ENCODE measurements around the gene DIAPH2.

Gene DIAPH2

DNA sequence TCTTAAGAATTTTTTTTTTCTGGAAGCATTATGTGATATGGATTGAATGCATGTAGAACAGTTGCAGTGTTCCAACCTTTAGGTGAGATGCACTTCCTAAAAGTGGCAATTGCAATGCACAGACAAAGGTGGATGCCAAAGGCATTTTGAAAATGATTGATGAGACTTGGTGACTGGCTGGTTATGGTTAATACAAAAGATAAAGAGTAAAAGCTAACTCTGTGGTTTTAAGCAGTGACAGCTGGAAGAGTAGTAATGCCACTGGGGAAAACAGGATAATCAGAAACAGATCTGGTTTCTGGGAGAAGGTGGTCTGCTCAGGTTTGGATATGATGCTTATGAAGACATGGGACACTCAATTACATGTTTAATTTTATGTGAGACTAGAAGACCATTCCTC lies 544.7 kb downstream of the DIAPH2 start:
- no peak for TF ChIP-seq PPARA (CRISPR knock-in tag; IDR thresholded peaks at IDR 0.05; ENCODE audit: borderline replicate concordance)
- TF ChIP-seq ISL1 (CRISPR knock-in tag; IDR thresholded peaks at IDR 0.05) = no peak
- no peak for TF ChIP-seq ARNTL (CRISPR knock-in tag; IDR thresholded peaks at IDR 0.05; ENCODE audit: borderline replicate concordance, low read depth)
- no peak for TF ChIP-seq ZC3H10 (CRISPR knock-in tag; IDR thresholded peaks at IDR 0.05)
- TF ChIP-seq, protein P1, sequence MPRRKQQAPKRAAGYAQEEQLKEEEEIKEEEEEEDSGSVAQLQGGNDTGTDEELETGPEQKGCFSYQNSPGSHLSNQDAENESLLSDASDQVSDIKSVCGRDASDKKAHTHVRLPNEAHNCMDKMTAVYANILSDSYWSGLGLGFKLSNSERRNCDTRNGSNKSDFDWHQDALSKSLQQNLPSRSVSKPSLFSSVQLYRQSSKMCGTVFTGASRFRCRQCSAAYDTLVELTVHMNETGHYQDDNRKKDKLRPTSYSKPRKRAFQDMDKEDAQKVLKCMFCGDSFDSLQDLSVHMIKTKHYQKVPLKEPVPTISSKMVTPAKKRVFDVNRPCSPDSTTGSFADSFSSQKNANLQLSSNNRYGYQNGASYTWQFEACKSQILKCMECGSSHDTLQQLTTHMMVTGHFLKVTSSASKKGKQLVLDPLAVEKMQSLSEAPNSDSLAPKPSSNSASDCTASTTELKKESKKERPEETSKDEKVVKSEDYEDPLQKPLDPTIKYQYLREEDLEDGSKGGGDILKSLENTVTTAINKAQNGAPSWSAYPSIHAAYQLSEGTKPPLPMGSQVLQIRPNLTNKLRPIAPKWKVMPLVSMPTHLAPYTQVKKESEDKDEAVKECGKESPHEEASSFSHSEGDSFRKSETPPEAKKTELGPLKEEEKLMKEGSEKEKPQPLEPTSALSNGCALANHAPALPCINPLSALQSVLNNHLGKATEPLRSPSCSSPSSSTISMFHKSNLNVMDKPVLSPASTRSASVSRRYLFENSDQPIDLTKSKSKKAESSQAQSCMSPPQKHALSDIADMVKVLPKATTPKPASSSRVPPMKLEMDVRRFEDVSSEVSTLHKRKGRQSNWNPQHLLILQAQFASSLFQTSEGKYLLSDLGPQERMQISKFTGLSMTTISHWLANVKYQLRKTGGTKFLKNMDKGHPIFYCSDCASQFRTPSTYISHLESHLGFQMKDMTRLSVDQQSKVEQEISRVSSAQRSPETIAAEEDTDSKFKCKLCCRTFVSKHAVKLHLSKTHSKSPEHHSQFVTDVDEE (CRISPR knock-in tag; IDR thresholded peaks at IDR 0.05) = no peak
- no peak for TF ChIP-seq ZNF70 (CRISPR knock-in tag; IDR thresholded peaks at IDR 0.05)
- TF ChIP-seq, protein P2, sequence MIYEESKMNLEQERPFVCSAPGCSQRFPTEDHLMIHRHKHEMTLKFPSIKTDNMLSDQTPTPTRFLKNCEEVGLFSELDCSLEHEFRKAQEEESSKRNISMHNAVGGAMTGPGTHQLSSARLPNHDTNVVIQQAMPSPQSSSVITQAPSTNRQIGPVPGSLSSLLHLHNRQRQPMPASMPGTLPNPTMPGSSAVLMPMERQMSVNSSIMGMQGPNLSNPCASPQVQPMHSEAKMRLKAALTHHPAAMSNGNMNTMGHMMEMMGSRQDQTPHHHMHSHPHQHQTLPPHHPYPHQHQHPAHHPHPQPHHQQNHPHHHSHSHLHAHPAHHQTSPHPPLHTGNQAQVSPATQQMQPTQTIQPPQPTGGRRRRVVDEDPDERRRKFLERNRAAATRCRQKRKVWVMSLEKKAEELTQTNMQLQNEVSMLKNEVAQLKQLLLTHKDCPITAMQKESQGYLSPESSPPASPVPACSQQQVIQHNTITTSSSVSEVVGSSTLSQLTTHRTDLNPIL (CRISPR knock-in tag; IDR thresholded peaks at IDR 0.05; ENCODE audit: low read depth) = no peak
- no peak for TF ChIP-seq TCF4 (CRISPR knock-in tag; IDR thresholded peaks at IDR 0.05; ENCODE audit: borderline replicate concordance)
- TF ChIP-seq, protein P3, sequence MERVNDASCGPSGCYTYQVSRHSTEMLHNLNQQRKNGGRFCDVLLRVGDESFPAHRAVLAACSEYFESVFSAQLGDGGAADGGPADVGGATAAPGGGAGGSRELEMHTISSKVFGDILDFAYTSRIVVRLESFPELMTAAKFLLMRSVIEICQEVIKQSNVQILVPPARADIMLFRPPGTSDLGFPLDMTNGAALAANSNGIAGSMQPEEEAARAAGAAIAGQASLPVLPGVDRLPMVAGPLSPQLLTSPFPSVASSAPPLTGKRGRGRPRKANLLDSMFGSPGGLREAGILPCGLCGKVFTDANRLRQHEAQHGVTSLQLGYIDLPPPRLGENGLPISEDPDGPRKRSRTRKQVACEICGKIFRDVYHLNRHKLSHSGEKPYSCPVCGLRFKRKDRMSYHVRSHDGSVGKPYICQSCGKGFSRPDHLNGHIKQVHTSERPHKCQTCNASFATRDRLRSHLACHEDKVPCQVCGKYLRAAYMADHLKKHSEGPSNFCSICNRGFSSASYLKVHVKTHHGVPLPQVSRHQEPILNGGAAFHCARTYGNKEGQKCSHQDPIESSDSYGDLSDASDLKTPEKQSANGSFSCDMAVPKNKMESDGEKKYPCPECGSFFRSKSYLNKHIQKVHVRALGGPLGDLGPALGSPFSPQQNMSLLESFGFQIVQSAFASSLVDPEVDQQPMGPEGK (CRISPR knock-in tag; IDR thresholded peaks at IDR 0.05; ENCODE audit: borderline replicate concordance) = no peak
- no peak for ATAC-seq

DNA sequence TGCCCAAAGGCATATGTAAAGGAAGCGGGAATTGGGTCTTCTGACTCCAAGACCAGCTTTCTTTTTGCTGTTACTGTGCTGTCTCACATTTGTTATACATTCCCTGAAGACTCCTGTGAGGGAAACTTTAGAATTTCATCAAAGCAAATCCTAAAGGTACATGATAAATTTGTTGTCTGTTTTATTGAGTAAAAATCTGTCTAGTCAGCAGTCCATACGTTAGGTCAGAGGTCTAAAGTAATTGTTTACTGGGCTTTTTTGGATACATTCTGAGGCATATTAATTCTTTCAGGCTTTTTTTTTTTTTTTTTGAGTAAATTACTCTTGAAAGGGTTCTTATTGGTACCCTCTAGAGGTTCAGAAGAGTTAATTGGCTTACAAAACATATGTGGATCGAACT lies 546.3 kb downstream of the DIAPH2 start:
- ATAC-seq = no peak
- TF ChIP-seq ESRRG (CRISPR knock-in tag; IDR thresholded peaks at IDR 0.05) (no peak), SNAI2 (CRISPR knock-in tag; IDR thresholded peaks at IDR 0.05) (no peak), ZNF70 (CRISPR knock-in tag; IDR thresholded peaks at IDR 0.05) (no peak), TCF4 (CRISPR knock-in tag; IDR thresholded peaks at IDR 0.05; ENCODE audit: borderline replicate concordance) (no peak), ZNF565 (CRISPR knock-in tag; conservative IDR thresholded peaks at IDR 0.05; ENCODE audit: low read depth) (no peak), GLIS3 (CRISPR knock-in tag; IDR thresholded peaks at IDR 0.05) (no peak), ARNTL (CRISPR knock-in tag; IDR thresholded peaks at IDR 0.05; ENCODE audit: borderline replicate concordance, low read depth) (no peak), ZFP3 (CRISPR knock-in tag; IDR thresholded peaks at IDR 0.05) (no peak), ZNF8 (CRISPR knock-in tag; IDR thresholded peaks at IDR 0.05) (no peak), RARB (CRISPR knock-in tag; IDR thresholded peaks at IDR 0.05) (no peak), ZFP30 (CRISPR knock-in tag; IDR thresholded peaks at IDR 0.05) (no peak), TOX (CRISPR knock-in tag; IDR thresholded peaks at IDR 0.05; ENCODE audit: borderline replicate concordance) (no peak)
- TF ChIP-seq, protein P4, sequence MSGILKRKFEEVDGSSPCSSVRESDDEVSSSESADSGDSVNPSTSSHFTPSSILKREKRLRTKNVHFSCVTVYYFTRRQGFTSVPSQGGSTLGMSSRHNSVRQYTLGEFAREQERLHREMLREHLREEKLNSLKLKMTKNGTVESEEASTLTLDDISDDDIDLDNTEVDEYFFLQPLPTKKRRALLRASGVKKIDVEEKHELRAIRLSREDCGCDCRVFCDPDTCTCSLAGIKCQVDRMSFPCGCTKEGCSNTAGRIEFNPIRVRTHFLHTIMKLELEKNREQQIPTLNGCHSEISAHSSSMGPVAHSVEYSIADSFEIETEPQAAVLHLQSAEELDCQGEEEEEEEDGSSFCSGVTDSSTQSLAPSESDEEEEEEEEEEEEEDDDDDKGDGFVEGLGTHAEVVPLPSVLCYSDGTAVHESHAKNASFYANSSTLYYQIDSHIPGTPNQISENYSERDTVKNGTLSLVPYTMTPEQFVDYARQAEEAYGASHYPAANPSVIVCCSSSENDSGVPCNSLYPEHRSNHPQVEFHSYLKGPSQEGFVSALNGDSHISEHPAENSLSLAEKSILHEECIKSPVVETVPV (CRISPR knock-in tag; IDR thresholded peaks at IDR 0.05) = no peak
- TF ChIP-seq, protein P3 (CRISPR knock-in tag; IDR thresholded peaks at IDR 0.05; ENCODE audit: borderline replicate concordance) = no peak
- TF ChIP-seq, protein P2 (CRISPR knock-in tag; IDR thresholded peaks at IDR 0.05; ENCODE audit: low read depth) = no peak
- TF ChIP-seq, protein P5, sequence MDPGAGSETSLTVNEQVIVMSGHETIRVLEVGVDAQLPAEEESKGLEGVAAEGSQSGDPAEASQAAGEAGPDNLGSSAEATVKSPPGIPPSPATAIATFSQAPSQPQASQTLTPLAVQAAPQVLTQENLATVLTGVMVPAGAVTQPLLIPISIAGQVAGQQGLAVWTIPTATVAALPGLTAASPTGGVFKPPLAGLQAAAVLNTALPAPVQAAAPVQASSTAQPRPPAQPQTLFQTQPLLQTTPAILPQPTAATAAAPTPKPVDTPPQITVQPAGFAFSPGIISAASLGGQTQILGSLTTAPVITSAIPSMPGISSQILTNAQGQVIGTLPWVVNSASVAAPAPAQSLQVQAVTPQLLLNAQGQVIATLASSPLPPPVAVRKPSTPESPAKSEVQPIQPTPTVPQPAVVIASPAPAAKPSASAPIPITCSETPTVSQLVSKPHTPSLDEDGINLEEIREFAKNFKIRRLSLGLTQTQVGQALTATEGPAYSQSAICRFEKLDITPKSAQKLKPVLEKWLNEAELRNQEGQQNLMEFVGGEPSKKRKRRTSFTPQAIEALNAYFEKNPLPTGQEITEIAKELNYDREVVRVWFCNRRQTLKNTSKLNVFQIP (CRISPR knock-in tag; IDR thresholded peaks at IDR 0.05; ENCODE audit: borderline replicate concordance, low read depth) = no peak
